Astrocyte (in vitro differentiated cells and primary cell): ENCODE results near the gene DNHD1.

Experiments used
- EZH2 ChIP-seq: IDR thresholded peaks from 2 replicates; pipeline ENCODE4 v1.6.1; 2012; ENCODE audit warnings: mild to moderate bottlenecking, low read length, inconsistent platforms; ENCODE audit not compliant: insufficient read depth
- TF ChIP-seq, protein P1 (sequence below): IDR thresholded peaks from 2 replicates; pipeline ENCODE4 v1.5.1; 2011; ENCODE audit warnings: low read depth, mild to moderate bottlenecking, inconsistent platforms, low read length, moderate library complexity; ENCODE audit not compliant: insufficient read depth

DNA sequence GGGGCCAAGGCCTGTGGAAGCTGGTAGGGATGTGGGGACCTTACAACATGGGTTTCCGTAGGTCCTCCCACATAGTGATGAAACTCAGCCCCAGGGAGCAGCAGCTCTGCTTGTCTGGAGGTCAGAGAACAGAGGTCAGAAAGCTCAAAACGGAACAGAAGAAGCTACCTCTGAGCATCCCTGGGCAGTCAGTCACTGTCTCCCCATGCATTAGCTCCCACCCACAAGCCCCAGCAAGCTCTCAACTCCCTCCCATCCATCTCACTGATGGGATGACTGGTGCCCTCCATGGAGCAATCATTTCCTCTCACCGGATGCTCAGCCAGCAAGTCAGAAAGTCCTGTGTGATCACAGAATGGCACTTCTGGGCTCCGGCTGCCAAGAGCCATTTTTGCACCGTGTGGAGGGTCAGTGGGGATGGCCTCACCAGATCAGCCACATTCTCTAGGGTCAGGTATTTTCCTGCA, 120.3 kb downstream of the DNHD1 start:
- TF ChIP-seq, protein P1, sequence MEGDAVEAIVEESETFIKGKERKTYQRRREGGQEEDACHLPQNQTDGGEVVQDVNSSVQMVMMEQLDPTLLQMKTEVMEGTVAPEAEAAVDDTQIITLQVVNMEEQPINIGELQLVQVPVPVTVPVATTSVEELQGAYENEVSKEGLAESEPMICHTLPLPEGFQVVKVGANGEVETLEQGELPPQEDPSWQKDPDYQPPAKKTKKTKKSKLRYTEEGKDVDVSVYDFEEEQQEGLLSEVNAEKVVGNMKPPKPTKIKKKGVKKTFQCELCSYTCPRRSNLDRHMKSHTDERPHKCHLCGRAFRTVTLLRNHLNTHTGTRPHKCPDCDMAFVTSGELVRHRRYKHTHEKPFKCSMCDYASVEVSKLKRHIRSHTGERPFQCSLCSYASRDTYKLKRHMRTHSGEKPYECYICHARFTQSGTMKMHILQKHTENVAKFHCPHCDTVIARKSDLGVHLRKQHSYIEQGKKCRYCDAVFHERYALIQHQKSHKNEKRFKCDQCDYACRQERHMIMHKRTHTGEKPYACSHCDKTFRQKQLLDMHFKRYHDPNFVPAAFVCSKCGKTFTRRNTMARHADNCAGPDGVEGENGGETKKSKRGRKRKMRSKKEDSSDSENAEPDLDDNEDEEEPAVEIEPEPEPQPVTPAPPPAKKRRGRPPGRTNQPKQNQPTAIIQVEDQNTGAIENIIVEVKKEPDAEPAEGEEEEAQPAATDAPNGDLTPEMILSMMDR = no peak
- TF ChIP-seq EZH2 = no peak
